NCI-H345 (cell line): ENCODE measurements around the gene PELO.
A peak's percentile ranks its signal among the peaks of the same experiment; 100 is the strongest.

Experiments used
- DNase-seq: peaks from one replicate; lab custom pipeline; 2025; lab: John Stamatoyannopoulos, UW

The PELO gene

GRCh38 chr5:52771343-52772039 lies 16.2 kb upstream of the PELO start:
- DNase-seq: no peak

- DNase-seq: no peak
Measured at GRCh38 chr5:52772668-52773067, 15.0 kb upstream of the PELO start.

- no peak for DNase-seq
Measured at GRCh38 chr5:52773342-52773741, 14.4 kb upstream of the PELO start.

- no peak for DNase-seq
Measured at GRCh38 chr5:52774005-52774410, 13.7 kb upstream of the PELO start.

- no peak for DNase-seq
Measured at GRCh38 chr5:52776116-52776515, 11.6 kb upstream of the PELO start.

GRCh38 chr5:52777186-52777585 lies 10.5 kb upstream of the PELO start:
- no peak for DNase-seq

- DNase-seq: no peak
Measured at GRCh38 chr5:52778781-52779180, 8.9 kb upstream of the PELO start.

- DNase-seq: no peak
Measured at GRCh38 chr5:52779213-52779612, 8.5 kb upstream of the PELO start.

GRCh38 chr5:52783226-52783959 lies 4.3 kb upstream of the PELO start:
- no peak for DNase-seq

- DNase-seq: no peak
Measured at GRCh38 chr5:52784737-52785136, 3.0 kb upstream of the PELO start.

GRCh38 chr5:52786391-52786790 lies 1.3 kb upstream of the PELO start:
- no peak for DNase-seq

GRCh38 chr5:52786949-52787599 lies 642 bp upstream of the PELO start:
- DNase-seq: peak; percentile 46

GRCh38 chr5:52788505-52788821 lies 747 bp downstream of the PELO start:
- no peak for DNase-seq

- DNase-seq: no peak
Measured at GRCh38 chr5:52789378-52789777, 1.7 kb downstream of the PELO start.

- no peak for DNase-seq
Measured at GRCh38 chr5:52789851-52790250, 2.1 kb downstream of the PELO start.

- no peak for DNase-seq
Measured at GRCh38 chr5:52791366-52791765, 3.6 kb downstream of the PELO start.

- no peak for DNase-seq
Measured at GRCh38 chr5:52794519-52794918, 6.8 kb downstream of the PELO start.

- DNase-seq: no peak
Measured at GRCh38 chr5:52796031-52796430, 8.3 kb downstream of the PELO start.

- no peak for DNase-seq
Measured at GRCh38 chr5:52796516-52797103, 8.9 kb downstream of the PELO start.

GRCh38 chr5:52798938-52799337 lies 11.2 kb downstream of the PELO start:
- no peak for DNase-seq

GRCh38 chr5:52799358-52799982 lies 11.8 kb downstream of the PELO start:
- peak; percentile 43 for DNase-seq

GRCh38 chr5:52799983-52800393 lies 12.3 kb downstream of the PELO start:
- DNase-seq: peak; percentile 96
